ENCODE results near the gene RNF126.

Gene RNF126

GRCh38 chr19:615619-616018 lies 47.4 kb downstream of the RNF126 start:
- TF ChIP-seq, protein P1, sequence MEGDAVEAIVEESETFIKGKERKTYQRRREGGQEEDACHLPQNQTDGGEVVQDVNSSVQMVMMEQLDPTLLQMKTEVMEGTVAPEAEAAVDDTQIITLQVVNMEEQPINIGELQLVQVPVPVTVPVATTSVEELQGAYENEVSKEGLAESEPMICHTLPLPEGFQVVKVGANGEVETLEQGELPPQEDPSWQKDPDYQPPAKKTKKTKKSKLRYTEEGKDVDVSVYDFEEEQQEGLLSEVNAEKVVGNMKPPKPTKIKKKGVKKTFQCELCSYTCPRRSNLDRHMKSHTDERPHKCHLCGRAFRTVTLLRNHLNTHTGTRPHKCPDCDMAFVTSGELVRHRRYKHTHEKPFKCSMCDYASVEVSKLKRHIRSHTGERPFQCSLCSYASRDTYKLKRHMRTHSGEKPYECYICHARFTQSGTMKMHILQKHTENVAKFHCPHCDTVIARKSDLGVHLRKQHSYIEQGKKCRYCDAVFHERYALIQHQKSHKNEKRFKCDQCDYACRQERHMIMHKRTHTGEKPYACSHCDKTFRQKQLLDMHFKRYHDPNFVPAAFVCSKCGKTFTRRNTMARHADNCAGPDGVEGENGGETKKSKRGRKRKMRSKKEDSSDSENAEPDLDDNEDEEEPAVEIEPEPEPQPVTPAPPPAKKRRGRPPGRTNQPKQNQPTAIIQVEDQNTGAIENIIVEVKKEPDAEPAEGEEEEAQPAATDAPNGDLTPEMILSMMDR (IDR thresholded peaks at IDR 0.05; ENCODE audit: extremely low read depth, missing control alignments) = no peak
- DNase-seq (ENCODE audit: low spot score) = no peak

DNA sequence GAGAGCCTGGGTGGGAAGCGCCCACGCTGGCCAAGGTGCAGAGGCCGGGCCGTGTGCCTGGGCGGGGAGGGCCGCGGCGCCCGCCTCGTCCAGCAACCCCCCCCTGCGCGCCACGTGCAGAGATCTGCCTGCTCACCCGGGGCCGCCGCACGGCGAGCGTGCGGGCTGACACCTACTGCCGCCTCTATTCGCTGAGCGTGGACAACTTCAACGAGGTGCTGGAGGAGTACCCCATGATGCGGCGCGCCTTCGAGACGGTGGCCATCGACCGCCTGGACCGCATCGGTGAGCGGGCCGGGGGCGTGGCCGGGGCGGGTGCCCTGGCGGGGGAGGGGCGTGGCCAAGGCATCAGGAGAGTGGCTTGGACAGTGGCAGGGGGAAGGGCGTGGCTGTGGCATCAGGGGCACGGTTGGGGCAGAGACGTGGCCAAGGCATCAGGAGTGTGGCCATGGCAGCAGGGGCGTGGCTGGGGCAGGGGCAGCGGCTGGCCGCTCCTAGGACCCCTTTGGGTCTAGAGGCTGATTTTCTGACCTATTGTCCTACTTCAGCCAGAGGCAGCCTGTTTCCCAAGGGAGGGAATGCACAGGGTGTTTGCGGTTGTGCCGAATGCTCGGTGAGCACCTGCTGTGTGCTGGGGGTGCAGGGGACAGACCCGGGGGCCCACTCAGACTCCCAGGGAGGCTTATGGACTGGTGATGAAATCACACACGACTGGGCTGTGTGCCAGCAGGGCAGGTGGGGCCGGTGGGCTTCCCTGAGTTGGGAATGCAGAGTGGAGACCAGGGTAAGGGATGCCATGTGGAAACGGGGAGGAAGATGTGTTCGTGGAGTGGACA lies 49.1 kb downstream of the RNF126 start:
- no peak for DNase-seq (ENCODE audit: low spot score)
- TF ChIP-seq, protein P1 (IDR thresholded peaks at IDR 0.05; ENCODE audit: extremely low read depth, missing control alignments) = no peak

- no peak for DNase-seq (ENCODE audit: low spot score)
- TF ChIP-seq, protein P1 (IDR thresholded peaks at IDR 0.05; ENCODE audit: extremely low read depth, missing control alignments) = no peak
Measured at GRCh38 chr19:612941-613340, 50.1 kb downstream of the RNF126 start.

DNA sequence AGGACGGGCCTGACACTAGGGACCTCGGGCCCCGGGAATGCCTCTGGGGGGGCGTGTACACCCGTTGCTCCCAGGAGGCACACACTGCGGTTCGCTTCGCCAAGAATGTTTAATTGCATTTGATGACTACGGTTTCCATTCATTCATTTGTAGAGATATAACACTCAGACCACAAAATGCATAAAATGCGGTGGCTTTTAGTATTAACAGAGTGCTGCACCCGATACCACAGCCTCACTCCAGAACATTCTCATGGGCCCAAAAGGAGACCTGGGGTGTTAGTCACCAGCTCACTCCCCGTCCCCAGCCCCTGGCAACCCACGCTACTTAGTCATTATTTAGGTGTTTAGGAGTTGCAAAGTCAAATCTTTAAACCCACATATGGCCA lies 51.5 kb downstream of the RNF126 start:
- TF ChIP-seq, protein P1 (IDR thresholded peaks at IDR 0.05; ENCODE audit: extremely low read depth, missing control alignments) = no peak
- peak; percentile 71 for DNase-seq (ENCODE audit: low spot score)

- TF ChIP-seq, protein P1 (IDR thresholded peaks at IDR 0.05; ENCODE audit: extremely low read depth, missing control alignments) = no peak
- peak; percentile 87 for DNase-seq (ENCODE audit: low spot score)
Measured at GRCh38 chr19:610801-611480, 52.1 kb downstream of the RNF126 start.

GRCh38 chr19:610071-610800 lies 52.8 kb downstream of the RNF126 start:
- no peak for DNase-seq (ENCODE audit: low spot score)
- TF ChIP-seq, protein P1 (IDR thresholded peaks at IDR 0.05; ENCODE audit: extremely low read depth, missing control alignments) = no peak

DNA sequence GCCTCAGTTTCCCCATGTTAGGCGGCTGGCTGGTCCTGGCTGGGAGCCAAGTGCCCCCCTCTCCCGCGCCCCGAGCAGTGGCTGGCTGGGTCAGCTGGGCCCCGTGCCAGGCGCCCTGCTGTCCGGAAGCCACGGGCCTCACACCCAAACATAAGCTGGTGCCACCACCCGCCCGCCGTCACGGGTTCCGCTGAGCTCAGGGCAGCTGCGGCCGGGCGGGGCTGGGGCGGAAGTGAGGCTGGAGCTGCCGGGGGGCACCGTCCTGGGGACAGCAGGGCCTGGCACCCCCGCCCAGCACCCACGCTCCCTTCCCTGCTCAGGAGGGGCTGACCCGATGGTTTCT lies 54.0 kb downstream of the RNF126 start:
- TF ChIP-seq, protein P1 (IDR thresholded peaks at IDR 0.05; ENCODE audit: extremely low read depth, missing control alignments) = no peak
- DNase-seq (ENCODE audit: low spot score) = no peak

Measured in GM20000 (cell line).